GM10266 (cell line): ENCODE measurements around the gene SMARCAL1.

Source experiments
- DNase-seq: peaks from one replicate; pipeline ENCODE4 v3.0.0; 2012; ENCODE audit errors: extremely low spot score
- CTCF ChIP-seq: IDR thresholded peaks from 2 replicates; pipeline ENCODE4 v1.5.1; 2012; ENCODE audit warnings: mild to moderate bottlenecking, low read depth; ENCODE audit not compliant: control insufficient read depth, insufficient read depth; ENCODE audit errors: missing control alignments

SMARCAL1 gene

GRCh38 chr2:216385478-216385877 is 26.8 kb upstream of the SMARCAL1 start:
- no peak for TF ChIP-seq CTCF
- no peak for DNase-seq

GRCh38 chr2:216387262-216387661 is 25.0 kb upstream of the SMARCAL1 start:
- TF ChIP-seq CTCF: no peak
- DNase-seq: no peak

GRCh38 chr2:216388046-216388884 is 24.0 kb upstream of the SMARCAL1 start:
- DNase-seq: no peak
- TF ChIP-seq CTCF: no peak

- TF ChIP-seq CTCF: no peak
- no peak for DNase-seq
Measured at GRCh38 chr2:216389570-216389969, 22.7 kb upstream of the SMARCAL1 start.

- no peak for TF ChIP-seq CTCF
- DNase-seq: no peak
Measured at GRCh38 chr2:216391401-216391800, 20.9 kb upstream of the SMARCAL1 start.

DNA sequence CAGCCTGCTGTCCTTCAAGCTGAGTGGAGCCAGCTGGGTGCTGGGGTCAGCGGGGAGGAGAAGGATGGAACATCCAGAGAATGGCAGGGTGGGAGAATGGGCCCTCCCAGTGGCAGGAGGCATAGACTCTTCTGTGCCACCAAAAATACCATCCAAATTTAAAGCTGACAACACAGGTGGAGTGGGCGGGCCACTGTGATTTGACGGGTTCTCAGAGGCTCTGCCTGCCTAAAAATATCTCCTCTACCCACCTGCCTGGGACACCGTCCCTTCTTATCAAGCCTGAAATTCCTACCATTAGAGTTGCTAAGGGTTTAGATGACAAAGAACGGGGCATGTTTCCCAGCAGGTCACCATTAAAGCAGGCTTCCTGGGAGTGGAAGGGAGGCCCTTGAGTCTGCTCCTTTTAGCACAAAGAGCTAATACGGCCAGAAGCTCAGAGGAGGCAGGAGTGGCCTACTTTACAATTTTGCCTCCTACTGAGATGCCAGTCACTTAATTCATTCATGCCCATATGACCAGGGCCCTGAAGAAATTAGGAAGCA is 20.2 kb upstream of the SMARCAL1 start:
- no peak for DNase-seq
- no peak for TF ChIP-seq CTCF
